ENCODE results near the gene SESN3.

SESN3 gene

GRCh38 chr11:95149651-95150364 lies 81.2 kb downstream of the SESN3 start:
- TF ChIP-seq POLR2AphosphoS5 (IDR thresholded peaks at IDR 0.05; ENCODE audit: low read depth) (no peak), SPI1 (IDR thresholded peaks at IDR 0.05; ENCODE audit: borderline replicate concordance, low read depth) (no peak), GABPA (IDR thresholded peaks at IDR 0.05; ENCODE audit: low read depth) (no peak), REST (IDR thresholded peaks at IDR 0.05; ENCODE audit: insufficient replicate concordance, low read depth) (no peak), CTCF (IDR thresholded peaks at IDR 0.05; ENCODE audit: insufficient read depth, low read length) (no peak)
- DNase-seq (ENCODE audit: low read depth in 1 of 2, low spot score in 1 of 2): no peak
- H3K27ac ChIP-seq (replicated peaks): no peak overlapping the region
- H3K27me3 ChIP-seq (ENCODE audit: insufficient read depth, poor library complexity, severe bottlenecking): no peaks in the 10 kb centered on the region
- H3K4me3 ChIP-seq (replicated peaks; ENCODE audit: insufficient read depth, low read length): no peak overlapping the region

GRCh38 chr11:95148938-95149337 lies 82.1 kb downstream of the SESN3 start:
- Histone ChIP-seq H3K27me3 (ENCODE audit: insufficient read depth, poor library complexity, severe bottlenecking) (no peaks in the 10 kb centered on the region), H3K4me3 (replicated peaks; ENCODE audit: insufficient read depth, low read length) (no peak overlapping the region), H3K27ac (replicated peaks) (no peak overlapping the region)
- TF ChIP-seq REST (IDR thresholded peaks at IDR 0.05; ENCODE audit: insufficient replicate concordance, low read depth) (no peak), SPI1 (IDR thresholded peaks at IDR 0.05; ENCODE audit: borderline replicate concordance, low read depth) (no peak), CTCF (IDR thresholded peaks at IDR 0.05; ENCODE audit: insufficient read depth, low read length) (no peak), POLR2AphosphoS5 (IDR thresholded peaks at IDR 0.05; ENCODE audit: low read depth) (no peak), GABPA (IDR thresholded peaks at IDR 0.05; ENCODE audit: low read depth) (no peak)
- DNase-seq (ENCODE audit: low read depth in 1 of 2, low spot score in 1 of 2): no peak

- Histone ChIP-seq H3K4me3 (replicated peaks; ENCODE audit: insufficient read depth, low read length) (no peak overlapping the region), H3K27ac (replicated peaks) (no peak overlapping the region), H3K27me3 (ENCODE audit: insufficient read depth, poor library complexity, severe bottlenecking) (no peaks in the 10 kb centered on the region)
- TF ChIP-seq SPI1 (IDR thresholded peaks at IDR 0.05; ENCODE audit: borderline replicate concordance, low read depth): no peak
- TF ChIP-seq POLR2AphosphoS5 (IDR thresholded peaks at IDR 0.05; ENCODE audit: low read depth): no peak
- TF ChIP-seq GABPA (IDR thresholded peaks at IDR 0.05; ENCODE audit: low read depth): no peak
- TF ChIP-seq CTCF (IDR thresholded peaks at IDR 0.05; ENCODE audit: insufficient read depth, low read length): no peak
- TF ChIP-seq REST (IDR thresholded peaks at IDR 0.05; ENCODE audit: insufficient replicate concordance, low read depth): no peak
- DNase-seq (ENCODE audit: low read depth in 1 of 2, low spot score in 1 of 2): no peak
These were observed 82.6 kb downstream of the SESN3 start for GRCh38 chr11:95148406-95148805.

All from HL-60 (cell line).